ENCODE results near the gene NTNG1. TPM values are rescaled to one million over a fixed set of nuclear protein-coding genes. Genes with fewer than 3 reads are reported as not detected.
A peak's percentile ranks its signal among the peaks of the same experiment; 100 is the strongest.

Gene NTNG1
- total RNA-seq, 3 donors from 2014 or later (not counting 1 experiment from before 2014, with no cell fraction given) = 0.58 TPM; not detected in 2

DNA sequence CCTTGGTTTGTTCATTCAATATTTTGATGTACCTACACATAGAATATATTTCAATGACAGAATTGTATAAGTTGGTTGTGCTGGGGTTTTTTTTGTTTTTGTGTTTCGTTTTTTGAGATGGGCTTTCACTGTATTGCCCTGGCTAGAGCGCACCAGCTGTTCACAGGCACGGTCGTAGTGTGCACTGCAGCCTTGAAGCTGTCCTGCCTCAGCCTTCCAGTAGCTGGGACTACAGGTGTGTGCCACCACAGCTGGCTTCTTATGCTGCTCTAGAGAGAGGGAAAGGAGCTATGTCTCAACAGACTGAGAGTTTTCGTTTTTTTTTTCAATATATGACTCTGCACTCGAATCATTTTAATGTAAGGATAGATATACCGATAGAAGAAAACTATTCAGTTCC is 102.6 kb downstream of the NTNG1 start:
- no peaks in the 10 kb centered on the region for H3K36me3 ChIP-seq (ENCODE audit: control insufficient read depth, insufficient read depth, low read length)
- Mint-ChIP-seq H3K27me3 (ENCODE audit: low read depth in 2 of 2) (peaks cover 4 to 6% of the 10 kb centered on the region in 2 donors), H3K27ac (no peak overlapping the region), H3K36me3 (no peaks in the 10 kb centered on the region), H3K9me3 (no peaks in the 10 kb centered on the region), H3K4me3 (no peak overlapping the region), H3K4me1 (no peaks in the 10 kb centered on the region)
- intact Hi-C loops (cut with micrococcal nuclease) = no loop called here
- H3K27ac ChIP-seq (ENCODE audit: low read length) = no peak overlapping the region
- H3K27me3 ChIP-seq (ENCODE audit: control insufficient read depth, insufficient read depth, low read length) = no peaks in the 10 kb centered on the region
- no peak for TF ChIP-seq CTCF (IDR thresholded peaks at IDR 0.05)
- H3K4me3 ChIP-seq (ENCODE audit: low read length) = no peak overlapping the region
- DNase-seq (no peak), ATAC-seq (no peak)
- no peaks in the 10 kb centered on the region for H3K4me1 ChIP-seq (ENCODE audit: control insufficient read depth, insufficient read depth, low read length)
- 76% methylated on average over 4 of the region's 7 CpGs for WGBS (ENCODE audit: insufficient coverage)
- H3K9me3 ChIP-seq (ENCODE audit: control insufficient read depth, insufficient read depth, low read length) = no peaks in the 10 kb centered on the region

- H3K9me3 ChIP-seq (ENCODE audit: control insufficient read depth, insufficient read depth, low read length) = no peaks in the 10 kb centered on the region
- no peaks in the 10 kb centered on the region for H3K36me3 Mint-ChIP-seq
- H3K4me1 ChIP-seq (ENCODE audit: control insufficient read depth, insufficient read depth, low read length) = no peaks in the 10 kb centered on the region
- ATAC-seq = no peak
- no peaks in the 10 kb centered on the region for H3K9me3 Mint-ChIP-seq
- H3K4me3 ChIP-seq (ENCODE audit: low read length) = no peak overlapping the region
- H3K4me1 Mint-ChIP-seq = no peaks in the 10 kb centered on the region
- no peak overlapping the region for H3K4me3 Mint-ChIP-seq
- H3K27ac ChIP-seq (ENCODE audit: low read length) = no peak overlapping the region
- no peaks in the 10 kb centered on the region for H3K27me3 ChIP-seq (ENCODE audit: control insufficient read depth, insufficient read depth, low read length)
- no peak overlapping the region for H3K27ac Mint-ChIP-seq
- DNase-seq = no peak
- no peaks in the 10 kb centered on the region for H3K36me3 ChIP-seq (ENCODE audit: control insufficient read depth, insufficient read depth, low read length)
- peaks cover 4 to 6% of the 10 kb centered on the region in 2 donors for H3K27me3 Mint-ChIP-seq (ENCODE audit: low read depth in 2 of 2)
- intact Hi-C loops (cut with micrococcal nuclease) = no loop called here
- WGBS (ENCODE audit: insufficient coverage) = 63% methylated on average over 5 of the region's 7 CpGs
- no peak for TF ChIP-seq CTCF (IDR thresholded peaks at IDR 0.05)
These were observed 104.1 kb downstream of the NTNG1 start for GRCh38 chr1:107244709-107245500.

DNA sequence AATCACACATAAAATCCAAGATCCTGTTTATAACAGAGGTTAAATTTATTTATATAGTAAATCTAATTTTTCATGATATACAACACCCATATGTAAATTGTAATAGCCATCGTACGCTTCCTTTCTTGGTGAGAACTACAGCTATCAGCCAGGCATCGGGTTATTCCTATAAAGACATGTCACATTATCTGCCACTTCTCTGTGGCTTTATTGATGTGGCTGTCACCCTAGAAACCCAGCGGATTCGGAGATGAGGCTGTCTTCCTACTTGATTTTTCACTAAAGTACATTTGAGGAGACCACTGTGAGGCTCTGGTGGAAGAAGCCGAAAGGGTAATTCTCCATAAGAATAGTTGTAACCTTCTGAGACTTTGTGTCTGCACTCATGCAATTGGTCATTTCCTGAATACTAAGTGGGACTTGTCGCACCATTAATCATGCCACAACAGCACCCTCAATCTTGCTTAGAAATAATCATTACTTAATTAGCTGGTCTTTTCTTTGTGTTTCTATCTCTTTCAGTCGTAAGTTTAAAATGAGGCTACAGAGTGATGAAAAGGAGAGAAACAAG is 106.0 kb downstream of the NTNG1 start:
- DNase-seq (no peak), ATAC-seq (no peak)
- H3K9me3 ChIP-seq (ENCODE audit: control insufficient read depth, insufficient read depth, low read length) = no peaks in the 10 kb centered on the region
- Mint-ChIP-seq H3K4me1 (no peaks in the 10 kb centered on the region), H3K27me3 (ENCODE audit: low read depth in 2 of 2) (peaks cover 4 to 6% of the 10 kb centered on the region in 2 donors), H3K27ac (no peak overlapping the region), H3K36me3 (no peaks in the 10 kb centered on the region), H3K9me3 (no peaks in the 10 kb centered on the region), H3K4me3 (no peak overlapping the region)
- no peak overlapping the region for H3K4me3 ChIP-seq (ENCODE audit: low read length)
- no peaks in the 10 kb centered on the region for H3K36me3 ChIP-seq (ENCODE audit: control insufficient read depth, insufficient read depth, low read length)
- peak overlapping the region; percentile 62 for H3K27ac ChIP-seq (ENCODE audit: low read length)
- no peaks in the 10 kb centered on the region for H3K4me1 ChIP-seq (ENCODE audit: control insufficient read depth, insufficient read depth, low read length)
- no peak for TF ChIP-seq CTCF (IDR thresholded peaks at IDR 0.05)
- H3K27me3 ChIP-seq (ENCODE audit: control insufficient read depth, insufficient read depth, low read length) = no peaks in the 10 kb centered on the region
- 55% methylated on average over 8 of the region's 8 CpGs for WGBS (ENCODE audit: insufficient coverage)
- intact Hi-C loops (cut with micrococcal nuclease) = no loop called here
